ENCODE results near the gene JARID2. TPM values are rescaled to one million over a fixed set of nuclear protein-coding genes. Genes with fewer than 3 reads are reported as not detected.

The JARID2 gene
- total RNA-seq, 2 experiments from 2014 or later: 19.0 to 19.5 TPM

DNA sequence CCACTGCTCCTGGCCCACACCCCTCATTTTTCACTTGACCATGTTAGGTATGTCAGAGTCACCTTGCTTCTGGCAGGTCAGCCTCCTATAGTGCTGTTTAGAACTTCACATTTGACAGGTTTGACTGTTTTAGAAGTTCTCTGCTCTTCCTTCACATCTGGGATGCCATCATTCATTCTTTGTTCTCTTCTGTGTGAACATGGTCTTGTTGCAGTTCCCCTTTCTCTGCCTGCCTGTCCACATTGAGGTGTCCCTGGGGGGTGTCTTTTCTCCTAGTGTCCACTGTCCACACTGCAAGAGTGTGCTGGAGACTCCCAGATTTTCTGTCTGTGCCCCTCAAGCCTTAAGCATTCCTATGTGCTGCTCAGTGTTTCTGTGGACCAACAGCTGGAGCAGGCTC, 89.5 kb downstream of the JARID2 start:
- H3K79me2 ChIP-seq (ENCODE audit: insufficient read depth, low read depth, low read length): peaks cover 18% of the 10 kb centered on the region

DNA sequence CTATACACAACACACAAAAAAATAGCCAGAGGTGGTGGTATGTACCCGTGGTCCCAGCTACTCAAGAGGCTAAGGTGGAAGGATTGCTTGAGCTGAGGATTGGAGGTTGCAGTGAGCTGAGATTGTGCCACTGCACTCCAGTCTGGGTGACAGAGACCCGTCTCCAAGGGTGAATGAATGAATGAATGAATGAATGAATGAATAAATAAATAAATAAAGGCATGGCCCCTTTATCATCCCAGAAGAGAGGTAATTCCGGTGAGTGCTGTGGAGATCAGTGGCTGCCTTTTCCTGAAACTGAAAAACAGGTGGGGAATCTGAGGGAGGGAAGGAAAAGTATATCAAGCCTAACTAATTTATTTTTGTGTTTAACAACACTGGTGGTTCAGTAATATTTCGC, 90.0 kb downstream of the JARID2 start:
- BruUV-seq (replicated peaks): no TSS peak
- Histone ChIP-seq H3K9me2 (ENCODE audit: insufficient read depth, low read length) (no peaks in the 10 kb centered on the region), H2AFZ (ENCODE audit: low read length) (no peak overlapping the region), H4K20me1 (ENCODE audit: insufficient read depth, low read length) (peaks cover 12% of the 10 kb centered on the region; the same call in 1 of the 2 replicates), H3K79me2 (ENCODE audit: insufficient read depth, low read depth, low read length) (peaks cover 17% of the 10 kb centered on the region), H3K36me3 (ENCODE audit: insufficient read depth, low read length) (no peaks in the 10 kb centered on the region), H3K9me3 (ENCODE audit: low read length) (no peaks in the 10 kb centered on the region), H3K4me3 (ENCODE audit: low read depth, low read length, poor library complexity, severe bottlenecking) (no peak overlapping the region), H3K27ac (ENCODE audit: low read depth, low read length, poor library complexity, severe bottlenecking) (no peak overlapping the region), H3K4me2 (ENCODE audit: low read length) (no peak overlapping the region), H3K4me1 (ENCODE audit: insufficient read depth, low read length, poor library complexity, severe bottlenecking) (peaks cover 45% of the 10 kb centered on the region)
- no peak for TF ChIP-seq CTCF (conservative IDR thresholded peaks at IDR 0.05; ENCODE audit: low read length)
- no peak for TF ChIP-seq EZH2phosphoT487 (IDR thresholded peaks at IDR 0.05; ENCODE audit: borderline replicate concordance, low read depth, low read length)
- ChIA-PET CTCF (ENCODE audit: unreplicated experiment) (no interaction called here), POLR2A (interaction anchor here (0.6 to 0.7 kb wide), 2 partner anchors 59 to 1175 kb away, joined by 3 to 4 read pairs; no protein-coding TSS in a partner anchor)
- intact Hi-C loops (cut with micrococcal nuclease; ENCODE audit: unreplicated experiment): no loop called here
- no peak for DNase-seq (ENCODE audit: low spot score)

More for the DNA sequence above, 89.5 kb downstream of the JARID2 start:
- Histone ChIP-seq H3K4me1 (ENCODE audit: insufficient read depth, low read length, poor library complexity, severe bottlenecking) (peaks cover 45% of the 10 kb centered on the region), H4K20me1 (ENCODE audit: insufficient read depth, low read length) (peaks cover 8% of the 10 kb centered on the region; the same call in 1 of the 2 replicates), H3K27ac (ENCODE audit: low read depth, low read length, poor library complexity, severe bottlenecking) (no peak overlapping the region), H3K36me3 (ENCODE audit: insufficient read depth, low read length) (no peaks in the 10 kb centered on the region), H3K4me3 (ENCODE audit: low read depth, low read length, poor library complexity, severe bottlenecking) (no peak overlapping the region), H3K9me2 (ENCODE audit: insufficient read depth, low read length) (no peaks in the 10 kb centered on the region), H2AFZ (ENCODE audit: low read length) (no peak overlapping the region), H3K9me3 (ENCODE audit: low read length) (no peaks in the 10 kb centered on the region), H3K4me2 (ENCODE audit: low read length) (0 out of 2 replicates have a peak overlapping the region, but pooled peaks have one; percentile 19)
- CTCF ChIA-PET (ENCODE audit: unreplicated experiment): no interaction called here
- BruUV-seq (replicated peaks): no TSS peak
- intact Hi-C loops (cut with micrococcal nuclease; ENCODE audit: unreplicated experiment): no loop called here
- DNase-seq (ENCODE audit: low spot score): peak; percentile 50
- TF ChIP-seq CTCF (conservative IDR thresholded peaks at IDR 0.05; ENCODE audit: low read length): no peak
- POLR2A ChIA-PET: interaction anchor here (0.7 kb wide), 1 partner anchor 60 kb away, joined by 4 read pairs; no protein-coding TSS in a partner anchor

DNA sequence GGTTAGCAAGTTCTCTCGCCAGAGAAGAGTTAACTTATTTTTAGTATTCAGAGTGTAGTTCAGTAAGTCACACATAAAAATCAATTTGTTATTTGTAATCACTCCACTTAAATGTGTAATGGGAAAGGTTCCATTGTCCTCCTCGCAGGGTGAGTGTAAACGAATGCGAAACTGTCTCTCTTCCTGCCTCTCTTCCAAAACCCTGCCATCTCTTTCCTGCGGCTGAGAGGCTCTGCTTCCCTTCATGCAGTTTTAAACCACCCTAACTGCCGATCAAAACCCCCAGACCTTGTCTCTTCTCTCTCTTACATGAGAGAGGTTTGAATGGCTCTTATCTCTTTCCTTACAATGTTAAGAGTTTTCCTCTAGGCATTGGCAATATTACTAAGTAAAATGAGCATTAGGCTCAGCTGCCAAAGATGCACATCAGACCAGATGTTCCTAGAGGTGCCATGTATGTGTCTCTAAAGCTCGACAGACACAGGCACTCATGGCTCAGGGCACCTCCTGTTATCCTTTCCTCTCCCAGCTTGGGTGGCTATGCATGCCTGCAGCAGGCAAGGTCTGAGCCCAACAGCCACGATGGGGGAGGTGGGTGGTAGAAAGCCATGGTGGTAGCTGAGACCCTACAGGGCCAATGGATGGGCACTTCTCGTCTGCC, 91.2 kb downstream of the JARID2 start:
- BruUV-seq (replicated peaks): no TSS peak
- POLR2A ChIA-PET: no interaction called here
- intact Hi-C loops (cut with micrococcal nuclease; ENCODE audit: unreplicated experiment): no loop called here
- H3K27ac ChIP-seq (ENCODE audit: low read depth, low read length, poor library complexity, severe bottlenecking): no peak overlapping the region
- H2AFZ ChIP-seq (ENCODE audit: low read length): no peak overlapping the region
- CTCF ChIA-PET (ENCODE audit: unreplicated experiment): no interaction called here
- DNase-seq (ENCODE audit: low spot score): no peak
- peaks cover 45% of the 10 kb centered on the region for H3K4me1 ChIP-seq (ENCODE audit: insufficient read depth, low read length, poor library complexity, severe bottlenecking)
- peaks cover 12% of the 10 kb centered on the region; the same call in 1 of the 2 replicates for H4K20me1 ChIP-seq (ENCODE audit: insufficient read depth, low read length)
- no peak overlapping the region for H3K4me3 ChIP-seq (ENCODE audit: low read depth, low read length, poor library complexity, severe bottlenecking)
- H3K4me2 ChIP-seq (ENCODE audit: low read length): no peak overlapping the region
- no peaks in the 10 kb centered on the region for H3K36me3 ChIP-seq (ENCODE audit: insufficient read depth, low read length)
- TF ChIP-seq EZH2phosphoT487 (IDR thresholded peaks at IDR 0.05; ENCODE audit: borderline replicate concordance, low read depth, low read length) (no peak), CTCF (conservative IDR thresholded peaks at IDR 0.05; ENCODE audit: low read length) (no peak)
- no peaks in the 10 kb centered on the region for H3K9me2 ChIP-seq (ENCODE audit: insufficient read depth, low read length)
- peaks cover 21% of the 10 kb centered on the region for H3K79me2 ChIP-seq (ENCODE audit: insufficient read depth, low read depth, low read length)
- no peaks in the 10 kb centered on the region for H3K9me3 ChIP-seq (ENCODE audit: low read length)
